ENCODE results near the gene NOP9.
A peak's percentile ranks its signal among the peaks of the same experiment; 100 is the strongest.

NOP9 gene, protein sequence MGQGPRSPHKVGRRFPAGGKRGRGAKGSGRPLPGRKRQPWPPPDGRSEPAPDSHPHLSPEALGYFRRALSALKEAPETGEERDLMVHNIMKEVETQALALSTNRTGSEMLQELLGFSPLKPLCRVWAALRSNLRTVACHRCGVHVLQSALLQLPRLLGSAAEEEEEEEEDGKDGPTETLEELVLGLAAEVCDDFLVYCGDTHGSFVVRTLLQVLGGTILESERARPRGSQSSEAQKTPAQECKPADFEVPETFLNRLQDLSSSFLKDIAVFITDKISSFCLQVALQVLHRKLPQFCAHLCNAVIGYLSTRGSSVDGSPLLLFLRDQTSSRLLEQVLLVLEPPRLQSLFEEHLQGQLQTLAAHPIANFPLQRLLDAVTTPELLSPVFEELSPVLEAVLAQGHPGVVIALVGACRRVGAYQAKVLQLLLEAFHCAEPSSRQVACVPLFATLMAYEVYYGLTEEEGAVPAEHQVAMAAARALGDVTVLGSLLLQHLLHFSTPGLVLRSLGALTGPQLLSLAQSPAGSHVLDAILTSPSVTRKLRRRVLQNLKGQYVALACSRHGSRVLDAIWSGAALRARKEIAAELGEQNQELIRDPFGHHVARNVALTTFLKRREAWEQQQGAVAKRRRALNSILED

DNA sequence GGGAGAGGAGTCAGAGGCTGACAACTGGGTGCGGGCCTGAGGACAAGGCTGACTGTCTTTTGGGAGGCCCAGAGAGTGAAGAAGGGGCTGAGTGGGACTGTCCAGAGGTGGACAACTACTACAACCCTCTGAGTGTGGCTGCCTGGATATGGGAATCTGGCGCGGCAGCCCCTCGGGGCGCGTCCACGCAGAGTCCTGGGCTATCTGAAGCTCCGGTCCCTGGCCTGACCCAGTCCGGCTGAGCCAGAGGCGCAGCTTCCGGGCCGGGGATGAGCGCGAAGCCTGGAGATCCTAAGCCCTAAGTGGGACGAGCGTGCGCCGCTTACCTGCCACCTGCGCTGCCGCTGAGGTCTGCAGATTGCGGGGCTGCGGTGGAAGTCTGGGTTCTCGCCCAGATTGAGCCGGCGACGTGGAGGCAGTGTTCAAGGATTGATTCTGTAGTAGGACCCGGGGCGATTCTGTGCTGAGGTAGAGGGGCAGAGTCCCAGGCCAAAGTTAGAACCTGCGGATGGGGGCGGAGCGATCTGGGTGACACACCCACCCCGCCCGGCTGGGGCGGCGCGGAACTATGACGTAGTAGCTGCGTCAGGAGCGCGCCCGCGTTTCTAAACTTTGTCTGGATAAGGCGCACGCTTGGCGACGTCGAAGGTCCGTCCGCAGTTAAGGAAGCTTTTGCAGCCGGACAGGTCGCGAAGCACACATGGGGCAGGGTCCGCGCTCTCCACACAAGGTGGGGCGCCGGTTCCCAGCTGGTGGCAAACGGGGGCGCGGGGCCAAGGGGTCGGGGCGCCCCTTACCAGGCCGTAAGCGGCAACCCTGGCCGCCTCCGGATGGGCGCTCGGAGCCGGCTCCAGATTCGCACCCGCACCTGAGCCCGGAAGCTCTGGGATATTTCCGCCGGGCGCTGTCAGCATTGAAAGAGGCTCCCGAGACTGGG is at the start of gene NOP9, which contains the start of gene DHRS1:
Gene NOP9 (plus strand): TSS at position 596 of the 937 bp plus-strand sequence. CDS start 105 bp downstream, at position 701.
Gene DHRS1 (minus strand): TSS at position 526 of the 937 bp plus-strand sequence. CDS start 674 bp downstream, outside the sequence.
- peak; percentile 88 to 89 for DNase-seq

DNA sequence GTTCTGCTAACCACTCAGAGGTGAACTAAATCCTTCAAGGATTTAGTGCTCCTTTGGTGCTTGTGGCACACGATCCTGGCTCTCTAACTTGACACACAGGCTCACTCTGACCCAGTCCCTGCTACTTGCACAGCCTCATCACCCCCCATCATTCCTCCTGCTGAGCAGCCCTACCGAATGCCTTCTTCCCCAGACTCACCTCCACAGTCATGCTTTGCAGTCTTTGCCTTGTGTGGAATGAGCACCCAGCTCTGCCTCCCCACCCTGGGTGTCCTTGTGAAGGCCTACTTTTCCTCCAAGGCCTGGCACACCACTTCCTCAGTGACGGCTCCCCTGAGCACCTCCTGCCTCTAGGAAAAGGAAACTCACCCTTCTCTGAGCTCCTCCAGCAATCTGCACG is 49.3 kb upstream of the NOP9 start:
- DNase-seq: no peak

DNA sequence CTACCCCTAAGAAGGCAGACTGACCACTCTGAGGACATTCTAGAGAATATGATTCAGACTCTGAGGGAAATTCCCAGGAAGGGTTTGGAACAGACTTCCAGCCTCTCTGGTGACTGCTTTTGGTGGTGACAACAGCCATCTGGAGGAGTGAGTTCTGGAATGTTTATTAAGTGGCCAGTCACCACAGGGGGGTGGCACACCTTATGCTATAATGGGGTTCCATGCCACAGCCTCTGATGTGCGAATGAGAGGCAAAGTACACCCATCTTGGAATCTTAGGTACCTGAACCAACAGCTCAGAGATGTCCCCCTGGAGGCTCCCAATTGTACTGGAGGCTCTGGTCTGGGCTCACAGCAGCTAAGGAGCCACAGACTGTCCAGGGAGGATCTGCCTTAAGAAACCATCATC is 47.8 kb upstream of the NOP9 start:
- no peak for DNase-seq

DNA sequence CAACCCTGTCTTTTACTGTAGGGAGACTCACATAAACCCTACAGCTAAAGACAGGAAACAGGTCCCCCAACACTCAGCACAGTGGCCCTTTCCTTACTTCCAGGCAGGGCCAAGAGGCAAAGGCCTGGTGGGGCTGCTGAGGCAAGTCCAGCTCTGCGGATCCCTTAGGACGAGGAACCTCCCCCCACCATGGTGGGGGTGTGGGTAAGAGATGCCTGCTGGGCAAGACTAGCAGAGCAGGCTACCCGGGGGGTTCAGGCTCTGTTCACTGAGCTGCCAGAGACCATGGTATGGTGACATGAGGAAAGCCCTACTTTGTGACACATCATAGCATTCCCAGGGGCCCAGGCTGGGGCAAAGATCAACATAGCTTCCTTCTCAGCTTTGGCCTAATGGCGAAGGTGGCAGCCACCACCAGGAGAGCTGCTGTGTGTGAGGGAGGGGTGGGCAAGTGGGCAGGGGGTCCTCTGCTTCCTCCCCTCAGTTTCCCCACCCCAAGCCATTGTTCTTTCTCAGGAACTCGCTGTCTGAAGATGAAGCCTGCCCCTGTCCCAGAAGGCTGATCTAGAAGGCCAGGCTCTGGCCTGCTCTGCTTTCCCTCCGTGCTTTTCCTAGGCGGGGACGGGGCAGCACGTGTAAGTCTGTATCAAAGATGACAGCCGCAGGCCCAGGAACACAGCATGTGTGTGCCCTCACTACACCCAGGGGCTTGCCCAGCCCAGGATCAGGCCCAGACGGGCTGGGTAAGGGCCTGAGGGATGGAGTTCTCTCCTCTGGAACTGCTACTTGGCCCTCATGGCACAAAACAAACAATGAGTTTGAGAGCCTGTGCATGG is 47.1 kb upstream of the NOP9 start:
- no peak for DNase-seq

DNA sequence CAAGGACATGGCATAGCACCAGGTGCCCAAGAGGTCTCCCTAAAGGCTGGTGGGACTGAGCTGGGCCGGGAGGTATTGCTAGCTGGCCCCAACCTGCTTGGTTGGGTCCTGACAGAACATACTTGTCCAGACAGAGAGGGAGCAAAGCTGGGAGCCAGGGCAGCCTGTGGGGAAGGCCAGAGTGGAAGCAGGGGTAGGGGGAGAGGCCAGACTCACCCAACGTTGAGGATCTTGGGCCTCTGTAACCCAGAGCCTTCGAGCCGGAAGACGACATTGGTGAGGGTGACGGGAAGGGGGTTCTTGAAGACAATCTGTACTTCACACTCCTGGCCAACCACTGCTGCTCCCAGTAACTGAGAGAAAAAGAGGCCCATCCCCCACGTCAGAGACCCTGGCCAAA is 45.7 kb upstream of the NOP9 start:
- DNase-seq: no peak

DNA sequence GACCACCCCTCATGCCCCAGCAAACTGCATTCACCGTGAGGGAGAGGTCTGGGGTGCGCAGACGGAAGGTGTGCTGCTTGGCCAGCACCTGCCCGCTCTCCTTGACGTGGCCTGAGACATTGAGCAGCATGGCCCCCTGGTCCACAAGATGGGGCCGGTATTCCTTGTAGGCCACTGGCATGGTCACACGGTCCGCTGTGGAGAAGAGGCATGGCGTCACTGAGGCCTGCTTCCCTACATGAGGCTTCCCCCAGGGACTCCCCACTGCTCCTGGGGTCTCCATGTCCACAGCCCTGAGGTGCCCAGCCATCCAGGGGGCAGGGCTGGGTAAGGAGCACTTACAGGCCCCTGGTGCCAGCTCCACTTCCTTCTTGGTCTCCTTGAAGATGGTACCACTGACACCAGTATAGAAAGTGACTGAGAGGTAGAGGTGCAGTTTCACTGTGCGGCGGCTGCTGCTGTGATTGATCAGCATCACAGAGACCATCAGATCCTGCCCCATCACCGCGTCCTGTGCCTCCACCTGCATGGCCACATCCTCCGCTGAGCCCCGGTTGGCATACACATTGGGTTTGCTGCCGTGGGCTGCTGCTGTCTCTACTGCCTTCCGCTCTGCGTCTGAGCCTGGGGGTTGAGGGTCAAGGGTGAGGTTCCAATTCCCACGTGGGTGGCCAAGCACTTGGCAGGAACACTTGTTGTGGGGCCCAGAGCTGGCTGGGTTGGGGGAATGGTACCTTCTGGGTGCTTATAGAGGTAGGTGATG is 44.8 kb upstream of the NOP9 start:
- no peak for DNase-seq

DNA sequence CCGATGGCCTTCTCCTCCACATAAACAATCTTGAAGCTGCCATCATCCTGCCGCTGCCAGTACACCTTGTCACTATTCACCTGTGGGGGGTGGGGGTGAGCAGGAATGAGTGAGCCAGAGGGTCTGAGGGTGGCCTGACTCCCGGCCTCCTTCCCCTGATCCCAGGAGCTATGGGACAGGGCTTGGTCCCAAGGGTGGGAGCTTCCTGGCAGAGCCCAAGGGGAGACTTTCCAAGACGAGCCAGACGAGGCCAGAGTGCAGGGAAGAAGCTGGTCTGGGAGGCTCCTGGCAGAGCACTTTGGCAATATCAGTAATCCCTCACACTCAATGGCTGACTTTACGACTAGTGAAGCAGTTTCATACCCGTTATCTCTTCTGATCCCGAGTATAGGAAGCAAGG is 44.2 kb upstream of the NOP9 start:
- no peak for DNase-seq

DNA sequence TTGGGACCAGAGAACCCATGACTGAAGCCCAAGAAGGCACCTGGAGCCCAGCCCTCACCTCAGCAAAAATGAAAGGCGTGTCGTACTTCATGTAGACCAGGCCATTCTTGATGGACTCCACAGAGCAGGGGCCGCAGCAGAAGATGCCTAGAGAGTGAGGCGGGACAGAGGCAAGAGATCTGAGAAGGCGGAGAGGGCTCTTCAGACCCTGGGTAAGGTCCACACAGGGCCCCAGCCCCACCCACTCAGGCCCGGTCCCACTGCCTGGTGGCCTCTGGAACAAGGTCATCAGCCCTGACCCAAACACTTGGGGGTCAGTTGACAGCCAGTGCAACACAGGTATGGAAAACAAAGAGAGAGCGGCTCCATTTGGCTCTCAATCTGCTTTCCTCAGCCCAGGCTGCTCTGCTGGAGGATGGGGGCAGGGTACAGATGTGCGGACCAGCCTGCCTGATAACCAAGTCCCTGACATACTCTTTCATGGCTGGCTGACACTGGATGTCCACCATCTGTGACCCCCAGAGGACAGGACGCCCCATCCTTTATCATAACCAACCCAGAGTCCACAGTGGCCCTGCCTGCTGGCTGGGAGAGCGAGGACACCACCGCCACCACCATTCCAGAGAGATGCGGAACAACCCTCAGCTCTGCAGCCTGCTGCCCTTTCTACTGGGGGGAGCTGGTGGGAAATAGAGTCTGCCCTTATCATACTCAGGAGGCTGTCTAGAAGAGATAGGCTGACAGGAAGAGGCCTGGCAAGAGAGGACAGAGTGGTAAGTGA is 43.5 kb upstream of the NOP9 start:
- no peak for DNase-seq

DNA sequence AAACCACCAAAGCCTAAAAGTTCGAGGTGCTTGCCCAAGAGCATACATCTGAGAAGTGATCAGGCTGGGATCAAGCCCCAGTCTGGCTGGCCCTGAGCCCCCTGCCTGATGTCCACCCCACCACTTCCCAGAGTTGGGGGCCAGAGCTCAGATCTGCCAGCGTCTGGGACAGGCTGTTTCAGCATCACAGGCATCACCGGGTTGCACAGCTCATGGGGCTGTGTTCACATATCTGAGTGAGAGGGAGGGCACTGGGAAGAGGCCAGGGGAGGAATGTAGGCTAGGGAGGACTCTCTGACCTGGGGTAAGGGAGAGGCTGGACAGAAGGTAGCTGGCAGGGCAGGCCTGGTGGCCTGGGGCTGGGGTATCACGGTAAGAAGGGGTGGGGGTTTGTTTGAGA is 42.7 kb upstream of the NOP9 start:
- DNase-seq: no peak

DNA sequence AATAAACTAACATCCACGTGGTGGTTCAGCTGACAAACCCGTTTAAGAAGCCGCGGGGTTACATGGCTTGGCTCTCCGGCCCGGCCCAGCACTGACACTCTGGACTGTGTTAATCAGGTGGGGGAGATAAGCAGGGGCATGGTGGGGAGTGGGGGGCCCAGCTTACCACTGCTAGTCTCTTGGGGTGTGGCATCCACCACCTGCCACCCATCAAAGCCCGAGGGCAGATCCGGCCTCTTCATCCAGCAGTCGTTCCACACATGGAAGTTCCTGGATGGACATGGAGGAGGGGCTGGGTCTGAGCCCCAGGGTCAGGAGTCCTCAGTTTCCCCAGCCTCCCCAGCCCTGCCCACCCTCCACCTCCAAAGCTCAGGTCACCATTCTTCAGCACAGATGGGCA is 41.5 kb upstream of the NOP9 start:
- DNase-seq: no peak

DNA sequence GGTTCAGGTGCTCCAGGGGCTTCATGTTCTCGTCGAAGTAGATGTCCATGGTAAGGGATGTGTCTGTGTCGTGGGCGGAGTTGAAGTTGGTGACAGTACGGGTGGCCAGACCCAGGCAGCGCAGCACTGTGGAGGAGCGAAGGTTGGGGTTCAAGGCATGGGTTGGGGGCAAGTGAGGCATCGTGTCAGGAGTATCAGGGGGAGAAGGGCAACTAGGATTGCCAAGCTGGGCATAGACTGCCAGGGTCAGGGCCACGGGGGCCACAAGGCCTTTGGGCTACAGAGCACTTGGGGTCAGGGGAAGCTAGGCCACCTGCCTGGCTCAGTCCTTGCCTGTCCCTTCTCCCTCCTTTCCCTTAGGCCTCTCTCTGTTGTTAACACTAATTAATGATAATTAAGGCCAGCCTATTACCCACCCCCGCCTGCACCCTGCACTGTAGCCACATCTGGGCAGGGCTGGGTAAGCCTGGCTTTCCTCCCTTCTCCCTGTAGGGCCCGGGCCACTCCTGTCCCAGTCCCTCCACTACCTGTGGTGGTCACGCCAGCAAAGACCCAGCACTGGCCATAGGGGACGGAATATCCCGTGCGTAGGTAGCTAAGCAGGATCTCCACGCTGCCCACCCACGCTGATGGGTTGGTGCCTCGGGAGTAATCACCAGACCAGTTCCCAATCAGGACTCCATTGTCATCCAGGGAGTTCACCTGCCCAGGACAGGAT is 40.9 kb upstream of the NOP9 start:
- DNase-seq: no peak

DNA sequence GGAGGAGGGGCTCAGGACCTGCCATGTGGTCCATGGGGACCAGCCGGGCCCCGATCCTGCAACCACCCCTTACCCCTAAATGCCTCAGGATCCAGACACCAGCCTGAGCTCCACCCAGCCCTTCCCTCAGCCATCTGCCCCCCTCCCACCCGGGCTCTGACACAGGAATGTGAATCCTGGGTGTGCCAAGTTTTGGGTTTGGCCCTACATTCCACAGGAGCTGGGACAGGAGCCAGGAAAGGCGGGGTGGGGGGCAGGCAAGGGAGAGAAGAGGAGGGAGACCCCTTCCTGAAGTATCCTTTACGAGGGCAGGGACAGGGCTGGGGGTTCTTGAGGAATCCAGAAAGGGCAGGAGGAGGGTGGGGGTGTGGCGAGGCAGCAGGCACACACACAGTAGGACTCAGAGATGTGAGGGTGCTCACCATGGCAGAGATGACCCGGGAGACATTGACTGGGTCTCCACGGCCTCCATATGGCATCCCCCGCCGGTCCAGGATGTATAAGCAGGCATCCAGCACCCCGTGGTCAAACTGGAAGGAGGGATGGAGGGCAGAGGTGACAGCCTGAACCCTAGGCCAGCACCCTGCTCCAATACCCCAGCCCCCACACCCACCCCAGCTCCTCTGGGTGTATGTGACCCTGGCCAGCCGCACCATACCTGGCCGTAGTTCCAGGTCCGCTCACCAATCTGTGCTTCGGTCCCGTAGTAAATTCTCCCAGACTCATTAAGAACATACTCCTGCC is 40.2 kb upstream of the NOP9 start:
- DNase-seq: no peak

DNA sequence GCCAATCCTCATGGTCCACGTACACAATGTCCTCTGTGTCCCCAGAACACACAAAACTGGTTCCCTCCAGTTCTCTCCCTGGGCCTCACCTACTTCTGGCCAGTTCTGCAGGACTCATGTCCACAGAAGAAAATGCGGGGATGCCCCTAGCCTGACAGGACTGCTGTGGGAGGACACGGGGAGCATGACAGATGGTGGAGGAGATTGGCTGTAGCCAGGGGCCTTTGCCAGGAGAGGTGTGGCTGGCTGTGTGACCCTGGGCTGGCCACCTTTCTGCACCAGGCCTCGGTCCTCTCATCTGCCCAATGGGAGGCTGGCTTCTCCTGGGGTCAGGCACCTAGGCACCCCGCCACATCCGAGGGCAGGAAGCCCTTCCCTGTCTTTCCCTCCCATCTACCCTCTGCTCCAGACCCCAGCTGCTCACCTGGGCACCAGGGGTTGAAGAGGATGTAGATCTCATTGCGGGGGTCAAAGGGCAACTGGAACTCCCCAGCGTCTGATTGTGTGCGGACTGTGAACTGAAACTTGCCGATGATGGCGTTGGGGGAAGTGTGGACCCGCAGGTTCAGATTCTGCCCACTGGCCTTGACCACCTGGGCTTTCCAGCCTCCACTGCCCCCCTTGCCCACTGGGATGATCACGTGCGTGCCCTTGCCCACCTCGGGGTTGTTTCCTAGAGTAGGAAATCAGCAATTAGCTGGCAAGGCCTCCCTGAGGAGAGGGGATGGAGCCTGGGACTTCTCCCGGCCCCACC is 39.4 kb upstream of the NOP9 start:
- DNase-seq: no peak

DNA sequence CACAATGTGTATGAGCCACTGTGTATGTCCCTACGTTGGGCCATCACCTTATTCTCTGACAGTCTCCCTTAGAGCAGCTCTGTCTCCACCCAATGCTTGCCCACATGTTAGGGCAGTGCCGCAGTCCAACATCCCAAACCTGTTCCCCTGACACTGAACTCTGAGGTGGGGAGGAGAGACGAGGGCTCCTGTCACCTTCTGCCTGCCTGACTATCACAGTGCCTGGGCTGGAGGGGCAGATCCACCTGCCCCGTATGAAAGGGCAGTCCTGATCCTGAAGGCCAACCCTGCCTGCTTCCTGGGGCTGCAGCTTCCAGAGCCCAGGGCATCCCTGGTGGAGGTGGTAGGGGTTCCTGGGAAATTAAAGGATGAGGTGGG is 38.9 kb upstream of the NOP9 start:
- DNase-seq: no peak

DNA sequence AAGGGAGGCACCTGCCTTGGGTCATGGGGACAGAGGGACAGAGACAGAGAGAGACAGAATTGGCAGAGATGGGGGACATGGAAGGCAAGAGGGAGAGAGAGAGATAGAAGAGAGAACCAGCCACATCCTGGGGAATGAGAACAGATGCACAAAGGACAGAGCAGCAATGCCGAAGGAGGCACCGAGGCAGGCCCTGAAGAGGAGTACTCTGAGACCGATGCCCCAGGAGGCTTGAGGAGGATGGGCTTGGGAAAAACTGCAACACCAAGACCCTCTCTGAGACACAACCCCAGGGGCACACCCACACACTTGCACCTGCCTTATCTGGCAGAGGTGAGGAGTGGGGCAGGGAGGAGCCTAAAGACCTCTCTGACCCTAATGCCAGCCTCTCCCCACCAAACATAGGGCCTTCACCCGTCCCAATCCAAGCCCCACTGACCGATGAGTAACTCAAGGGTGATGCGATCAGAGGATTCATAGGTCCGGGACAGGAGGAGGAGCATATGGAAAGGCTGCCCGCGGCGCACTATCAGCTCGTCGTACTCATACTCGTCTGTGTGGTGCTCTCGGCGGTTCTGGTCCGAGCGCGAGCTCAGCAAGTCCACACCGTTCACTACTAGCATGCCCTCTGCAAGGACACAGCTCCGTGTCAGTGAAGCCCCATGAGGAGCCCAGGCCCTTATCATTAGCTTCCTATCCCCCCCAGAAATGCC is 38.2 kb upstream of the NOP9 start:
- DNase-seq: no peak

DNA sequence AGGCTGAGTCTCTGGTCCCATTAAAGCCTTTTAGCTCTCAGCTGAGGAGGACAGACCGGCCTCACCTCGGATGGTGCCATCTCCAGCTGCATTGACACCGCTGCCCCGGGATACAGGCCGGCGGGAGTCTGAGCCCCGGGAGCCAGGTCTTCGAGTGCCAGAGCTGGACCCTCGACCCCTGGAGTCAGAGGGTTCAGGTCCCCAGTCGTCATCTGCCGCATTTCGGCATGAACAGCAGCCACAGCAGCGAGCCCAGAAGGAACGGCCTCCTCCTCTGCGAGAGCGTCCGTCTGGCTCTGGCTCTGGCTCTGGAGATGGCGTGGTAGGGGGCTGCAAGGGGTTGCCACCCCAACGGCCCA is 37.7 kb upstream of the NOP9 start:
- DNase-seq: no peak

DNA sequence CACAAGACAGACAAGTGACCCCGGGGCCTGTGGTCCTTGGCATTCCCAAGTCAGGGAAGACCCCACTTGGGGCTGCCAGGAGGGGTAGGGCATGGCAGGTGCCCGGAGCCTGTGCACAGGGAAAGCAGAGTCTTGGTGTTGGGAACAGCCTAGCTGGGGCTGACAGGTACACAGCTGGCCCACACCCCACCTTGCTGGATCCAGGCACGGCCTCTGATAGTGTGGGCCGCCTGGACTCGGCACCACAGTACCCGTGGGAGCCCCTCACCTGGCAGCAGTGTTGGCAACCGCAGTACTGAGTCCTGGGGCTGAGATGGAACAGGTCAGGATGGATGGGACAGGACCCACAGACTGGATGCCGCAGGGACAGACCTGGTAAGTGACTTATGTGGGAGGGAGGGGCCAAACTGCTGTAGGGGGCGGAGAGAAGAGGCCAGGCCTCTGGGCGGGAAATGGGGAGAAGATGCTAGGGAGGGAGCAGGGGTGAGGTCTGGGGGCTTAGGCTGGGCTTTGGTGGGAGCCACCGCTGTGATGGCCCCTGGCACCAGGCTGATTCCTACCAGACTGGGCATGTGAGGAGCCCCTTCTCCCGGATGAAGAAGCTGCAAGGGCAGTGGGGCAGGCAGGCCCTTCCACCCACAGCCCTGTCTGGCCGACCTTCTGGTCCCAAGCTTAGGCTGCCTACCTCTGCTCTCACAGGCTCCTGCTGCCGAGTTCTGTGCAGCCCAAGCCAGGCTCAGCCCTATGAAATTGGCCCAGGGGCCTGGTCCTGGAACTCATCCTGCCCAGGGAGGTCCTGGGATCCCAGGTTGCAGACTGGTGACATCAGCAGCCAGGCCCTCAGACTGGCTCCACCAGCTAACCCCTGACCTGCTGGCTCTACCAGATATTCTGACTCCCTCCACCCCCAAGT is 36.6 kb upstream of the NOP9 start, which contains the start of gene TGM1:
Gene TGM1 (minus strand): TSS at position 357 of the 913 bp plus-strand sequence. CDS start 825 bp downstream, outside the sequence.
- DNase-seq: no peak
